ENCODE data around the gene EXOC4. TPM values are rescaled to one million over a fixed set of nuclear protein-coding genes. Genes with fewer than 3 reads are reported as not detected.

The EXOC4 gene
- total RNA-seq, 2 donors from 2014 or later = 52.4 to 74.0 TPM

GRCh38 chr7:133330085-133330484, 77.2 kb downstream of the EXOC4 start:
- Mint-ChIP-seq H3K27ac (no peak overlapping the region), H3K9me3 (peaks cover 13 to 16% of the 10 kb centered on the region in 2 donors), H3K36me3 (peaks cover 55 to 58% of the 10 kb centered on the region in 2 donors)
- ATAC-seq = no peak
- no peak for DNase-seq (ENCODE audit: low spot score in 2 of 2)

- ATAC-seq (no peak), DNase-seq (ENCODE audit: low spot score in 2 of 2) (no peak)
- peaks cover 14 to 16% of the 10 kb centered on the region in 2 donors for H3K9me3 Mint-ChIP-seq
- peaks cover 50 to 51% of the 10 kb centered on the region in 2 donors for H3K36me3 Mint-ChIP-seq
- H3K27ac Mint-ChIP-seq = no peak overlapping the region
Observed at GRCh38 chr7:133331861-133332260, 79.0 kb downstream of the EXOC4 start.

GRCh38 chr7:133339772-133340171, 86.9 kb downstream of the EXOC4 start:
- DNase-seq (ENCODE audit: low spot score in 2 of 2) (no peak), ATAC-seq (no peak)
- H3K9me3 Mint-ChIP-seq = peaks cover 34 to 44% of the 10 kb centered on the region in 2 donors
- H3K36me3 Mint-ChIP-seq = peaks cover 68 to 71% of the 10 kb centered on the region in 2 donors
- no peak overlapping the region for H3K27ac Mint-ChIP-seq

- peaks cover 47 to 56% of the 10 kb centered on the region in 2 donors for H3K36me3 Mint-ChIP-seq
- H3K9me3 Mint-ChIP-seq = peaks cover 26 to 33% of the 10 kb centered on the region in 2 donors
- DNase-seq (ENCODE audit: low spot score in 2 of 2) = no peak
- H3K27ac Mint-ChIP-seq = no peak overlapping the region
- no peak for ATAC-seq
Observed at GRCh38 chr7:133344275-133344674, 91.4 kb downstream of the EXOC4 start.

- Mint-ChIP-seq H3K36me3 (peaks cover 41 to 43% of the 10 kb centered on the region in 2 donors), H3K27ac (no peak overlapping the region), H3K9me3 (peaks cover 12 to 20% of the 10 kb centered on the region in 2 donors)
- DNase-seq (ENCODE audit: low spot score in 2 of 2) (no peak), ATAC-seq (no peak)
Observed at GRCh38 chr7:133345690-133346421, 93.0 kb downstream of the EXOC4 start.

- DNase-seq (ENCODE audit: low spot score in 2 of 2) (no peak), ATAC-seq (no peak)
- Mint-ChIP-seq H3K27ac (no peak overlapping the region), H3K36me3 (peaks cover 30 to 35% of the 10 kb centered on the region in 2 donors), H3K9me3 (peaks cover 11 to 15% of the 10 kb centered on the region in 2 donors)
Observed at GRCh38 chr7:133348250-133348649, 95.4 kb downstream of the EXOC4 start.

- H3K27ac Mint-ChIP-seq = no peak overlapping the region
- ATAC-seq (peak; percentile 24 to 34), DNase-seq (ENCODE audit: low spot score in 2 of 2) (no peak)
- H3K36me3 Mint-ChIP-seq = peaks cover 31 to 38% of the 10 kb centered on the region in 2 donors
- peaks cover 16 to 22% of the 10 kb centered on the region in 2 donors for H3K9me3 Mint-ChIP-seq
Observed at GRCh38 chr7:133349101-133349500, 96.2 kb downstream of the EXOC4 start.

GRCh38 chr7:133352430-133352829, 99.6 kb downstream of the EXOC4 start:
- Mint-ChIP-seq H3K36me3 (peaks cover 33 to 38% of the 10 kb centered on the region in 2 donors), H3K9me3 (peaks cover 16 to 25% of the 10 kb centered on the region in 2 donors)
- DNase-seq (ENCODE audit: low spot score in 2 of 2) = no peak

GRCh38 chr7:133353775-133354174, 100.9 kb downstream of the EXOC4 start:
- DNase-seq (ENCODE audit: low spot score in 2 of 2) (no peak), ATAC-seq (no peak)
- no peak overlapping the region for H3K27ac Mint-ChIP-seq
- H3K36me3 Mint-ChIP-seq = peaks cover 27 to 34% of the 10 kb centered on the region in 2 donors
- peaks cover 16 to 25% of the 10 kb centered on the region in 2 donors for H3K9me3 Mint-ChIP-seq

More at GRCh38 chr7:133352430-133352829, 99.6 kb downstream of the EXOC4 start:
- ATAC-seq = no peak
- H3K27ac Mint-ChIP-seq = no peak overlapping the region

GRCh38 chr7:133354546-133355324, 101.9 kb downstream of the EXOC4 start:
- DNase-seq (ENCODE audit: low spot score in 2 of 2) = no peak
- peaks cover 16 to 25% of the 10 kb centered on the region in 2 donors for H3K9me3 Mint-ChIP-seq
- H3K27ac Mint-ChIP-seq = peak overlapping the region in 1 of 2 donors; percentile 23
- peaks cover 23 to 32% of the 10 kb centered on the region in 2 donors for H3K36me3 Mint-ChIP-seq
- ATAC-seq = no peak

- DNase-seq (ENCODE audit: low spot score in 2 of 2) (no peak), ATAC-seq (no peak)
- Mint-ChIP-seq H3K27ac (no peak overlapping the region), H3K36me3 (peaks cover 23 to 27% of the 10 kb centered on the region in 2 donors), H3K9me3 (peaks cover 16 to 25% of the 10 kb centered on the region in 2 donors)
Observed at GRCh38 chr7:133355325-133355708, 102.4 kb downstream of the EXOC4 start.

GRCh38 chr7:133355822-133356221, 102.9 kb downstream of the EXOC4 start:
- peaks cover 16 to 25% of the 10 kb centered on the region in 2 donors for H3K9me3 Mint-ChIP-seq
- DNase-seq (ENCODE audit: low spot score in 2 of 2) = no peak
- H3K36me3 Mint-ChIP-seq = peaks cover 23 to 24% of the 10 kb centered on the region in 2 donors
- no peak overlapping the region for H3K27ac Mint-ChIP-seq
- no peak for ATAC-seq

- no peak for ATAC-seq
Observed at GRCh38 chr7:133358708-133359107, 105.8 kb downstream of the EXOC4 start.

GRCh38 chr7:133359449-133359848, 106.6 kb downstream of the EXOC4 start:
- H3K27ac Mint-ChIP-seq = no peak overlapping the region
- ATAC-seq (no peak), DNase-seq (ENCODE audit: low spot score in 2 of 2) (no peak)
- H3K9me3 Mint-ChIP-seq = no peaks in the 10 kb centered on the region
- peaks cover 0 to under 1% of the 10 kb centered on the region in 2 donors for H3K36me3 Mint-ChIP-seq

More at GRCh38 chr7:133358708-133359107, 105.8 kb downstream of the EXOC4 start:
- Mint-ChIP-seq H3K36me3 (peaks cover 2 to 8% of the 10 kb centered on the region in 2 donors), H3K9me3 (peaks cover 1 to 6% of the 10 kb centered on the region in 2 donors), H3K27ac (no peak overlapping the region)
- no peak for DNase-seq (ENCODE audit: low spot score in 2 of 2)

- no peaks in the 10 kb centered on the region for H3K9me3 Mint-ChIP-seq
- H3K27ac Mint-ChIP-seq = no peak overlapping the region
- DNase-seq (ENCODE audit: low spot score in 2 of 2) (no peak), ATAC-seq (no peak)
- H3K36me3 Mint-ChIP-seq = no peaks in the 10 kb centered on the region
Observed at GRCh38 chr7:133360201-133360600, 107.3 kb downstream of the EXOC4 start.

GRCh38 chr7:133361806-133362205, 108.9 kb downstream of the EXOC4 start:
- DNase-seq (ENCODE audit: low spot score in 2 of 2) = no peak
- Mint-ChIP-seq H3K9me3 (no peaks in the 10 kb centered on the region), H3K27ac (no peak overlapping the region), H3K36me3 (no peaks in the 10 kb centered on the region)
- ATAC-seq = no peak

All from activated naive CD4-positive, alpha-beta T cell treated with anti-CD3 and anti-CD28 coated beads, Interleukin-2, amount 50 U/mL, for 72 hours (primary cell).